ENCODE results near the gene CNBP. TPM values are rescaled to one million over a fixed set of nuclear protein-coding genes. Genes with fewer than 3 reads are reported as not detected.
A peak's percentile ranks its signal among the peaks of the same experiment; 100 is the strongest.

The CNBP gene
- total RNA-seq, 1 experiment from 2014 or later = 351 TPM

DNA sequence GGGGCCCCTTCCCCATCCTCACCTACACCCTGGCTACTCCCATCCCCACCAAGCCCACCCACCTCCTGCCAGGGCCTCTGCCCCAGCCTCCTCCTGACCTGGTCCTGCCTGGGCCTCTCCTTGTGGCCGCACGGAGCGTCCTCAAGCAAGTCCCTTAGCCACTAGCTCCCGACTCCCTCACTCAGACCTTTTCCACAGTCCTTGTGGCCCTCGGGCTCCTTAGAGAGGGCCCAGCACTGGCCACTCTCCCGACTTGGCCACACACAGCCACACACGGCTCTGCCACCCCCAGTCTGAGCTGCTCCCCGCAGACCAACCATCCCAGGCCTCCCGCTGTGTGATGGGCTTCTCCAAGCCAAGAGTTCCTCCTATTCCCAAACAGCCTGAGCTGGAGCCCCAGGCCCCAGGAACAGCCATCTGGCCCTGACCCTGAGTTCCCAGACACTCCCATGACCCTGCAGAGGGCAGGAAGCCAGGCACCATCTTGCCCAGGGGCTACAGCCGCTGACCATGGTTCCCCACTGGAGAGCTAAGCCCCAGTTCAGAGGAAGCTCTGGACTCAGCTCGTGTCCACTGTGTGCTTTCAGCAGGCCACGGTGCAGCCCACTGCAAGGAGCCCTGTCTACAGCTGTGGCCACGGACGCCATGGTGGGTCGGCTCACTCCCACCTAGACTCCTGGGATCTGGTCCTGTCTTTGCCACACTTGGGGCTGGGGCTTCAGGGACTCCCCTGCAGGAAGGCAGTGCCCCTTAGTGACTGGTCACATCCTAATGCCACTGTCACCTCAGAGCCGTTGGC lies 55.1 kb downstream of the CNBP start:
- DNase-seq = no peak
- H3K36me3 ChIP-seq (replicated peaks; ENCODE audit: control insufficient read depth, insufficient read depth, low read length) = peaks cover 19% of the 10 kb centered on the region
- H3K27me3 ChIP-seq (ENCODE audit: control insufficient read depth, insufficient read depth, low read length) = no peaks in the 10 kb centered on the region
- no peak overlapping the region for H3K4me3 ChIP-seq (ENCODE audit: insufficient read depth, low read depth, low read length)

DNA sequence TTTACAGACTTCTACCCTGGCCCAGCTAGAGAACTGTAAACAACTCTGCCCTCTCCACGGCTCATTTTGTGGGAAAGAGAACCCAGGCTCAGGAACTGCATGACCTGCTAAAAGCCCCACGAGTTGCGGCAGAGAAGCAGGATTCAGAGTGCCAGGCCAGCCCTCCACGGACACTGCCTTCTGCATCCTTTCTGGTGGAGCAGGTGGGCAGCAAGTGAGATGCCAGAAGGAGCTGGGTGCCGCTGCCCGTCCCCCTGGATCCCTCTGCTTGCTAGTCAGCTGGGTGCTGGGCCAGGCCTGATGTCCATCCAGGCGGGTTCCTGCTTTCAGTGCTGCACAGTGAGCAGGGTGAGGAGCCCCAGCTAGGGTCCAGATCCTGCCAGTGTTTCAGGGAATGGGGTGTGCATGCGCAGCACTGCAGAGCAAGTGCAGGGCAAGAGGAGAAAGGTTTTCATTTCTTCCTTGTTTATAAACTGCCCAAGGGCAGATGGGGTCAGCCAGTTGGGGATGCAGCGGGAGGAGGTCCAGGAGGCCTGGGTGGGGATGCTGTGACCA lies 56.9 kb downstream of the CNBP start:
- no peak for DNase-seq
- Histone ChIP-seq H3K36me3 (replicated peaks; ENCODE audit: control insufficient read depth, insufficient read depth, low read length) (peaks cover 16% of the 10 kb centered on the region), H3K27me3 (ENCODE audit: control insufficient read depth, insufficient read depth, low read length) (no peaks in the 10 kb centered on the region), H3K4me3 (ENCODE audit: insufficient read depth, low read depth, low read length) (no peak overlapping the region)

DNA sequence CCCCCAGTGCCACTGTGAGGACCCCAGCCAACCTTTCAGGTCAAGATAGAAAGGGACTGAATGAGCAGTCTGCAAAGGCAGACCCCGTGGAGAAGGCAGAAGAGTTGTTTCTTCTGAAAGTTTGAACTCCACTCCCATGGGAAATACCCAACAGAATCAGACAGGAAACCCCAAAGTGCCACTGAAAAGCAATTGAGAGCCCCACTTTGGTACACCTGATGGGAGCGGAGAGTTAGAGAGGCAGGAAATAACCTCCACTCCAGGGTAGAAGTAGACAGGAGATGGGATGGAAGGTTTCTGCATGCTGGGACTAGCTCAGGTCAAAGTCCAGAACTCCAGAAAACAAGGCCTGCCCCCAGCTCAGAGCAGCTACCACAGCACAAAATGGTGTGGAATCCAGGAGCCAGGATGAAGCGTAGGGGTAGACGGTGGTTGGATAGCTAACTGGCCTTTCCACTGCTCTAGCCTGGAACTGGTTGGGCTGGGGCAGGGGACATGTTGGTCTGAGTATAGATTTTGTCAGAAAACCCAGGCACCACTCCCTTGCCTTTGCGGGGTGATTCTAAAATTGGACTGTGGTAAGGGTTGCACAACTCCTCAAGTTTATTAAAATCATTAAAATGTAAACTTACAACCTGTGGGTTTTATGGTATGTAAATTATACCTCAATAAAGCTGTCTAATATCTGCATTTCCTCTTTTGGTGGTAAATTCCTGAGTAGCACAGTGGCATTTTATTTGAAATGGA lies 60.2 kb downstream of the CNBP start:
- H3K4me3 ChIP-seq (ENCODE audit: insufficient read depth, low read depth, low read length) = no peak overlapping the region
- H3K36me3 ChIP-seq (replicated peaks; ENCODE audit: control insufficient read depth, insufficient read depth, low read length) = no peaks in the 10 kb centered on the region
- no peaks in the 10 kb centered on the region for H3K27me3 ChIP-seq (ENCODE audit: control insufficient read depth, insufficient read depth, low read length)
- DNase-seq = no peak

DNA sequence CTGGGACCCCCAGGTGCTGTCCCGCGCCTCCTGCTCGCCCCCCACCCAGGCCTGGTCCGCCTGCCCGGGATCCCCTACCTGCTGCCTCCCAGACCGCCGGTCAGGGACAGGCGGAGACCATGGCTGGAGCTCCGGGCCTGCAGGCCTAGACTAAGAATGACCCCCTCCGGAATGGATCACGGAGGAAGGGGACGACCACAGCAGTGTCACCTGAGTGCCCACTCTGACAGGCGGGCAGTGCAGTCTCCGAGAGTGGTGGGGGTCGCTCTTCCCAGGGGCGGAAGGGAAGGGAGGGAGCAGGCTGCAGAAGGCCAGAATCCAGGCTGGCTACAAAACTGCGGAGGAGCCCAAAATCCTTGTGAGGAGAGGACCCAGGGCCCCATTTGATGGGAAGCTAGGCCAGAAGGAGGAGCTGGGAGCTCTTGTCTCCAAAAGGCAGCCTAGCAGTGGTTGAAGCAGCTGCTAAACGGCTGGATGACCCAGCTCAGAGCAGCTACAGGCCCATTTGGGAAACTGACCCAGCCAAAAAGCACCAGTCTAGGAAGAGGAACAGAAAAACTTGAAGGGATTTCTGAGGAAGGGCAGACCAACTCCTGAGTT lies 61.2 kb downstream of the CNBP start:
- H3K27me3 ChIP-seq (ENCODE audit: control insufficient read depth, insufficient read depth, low read length) = no peaks in the 10 kb centered on the region
- peak overlapping the region; percentile 59 for H3K4me3 ChIP-seq (ENCODE audit: insufficient read depth, low read depth, low read length)
- H3K36me3 ChIP-seq (replicated peaks; ENCODE audit: control insufficient read depth, insufficient read depth, low read length) = peaks cover 4% of the 10 kb centered on the region; the same call in 1 of the 2 replicates
- no peak for DNase-seq

DNA sequence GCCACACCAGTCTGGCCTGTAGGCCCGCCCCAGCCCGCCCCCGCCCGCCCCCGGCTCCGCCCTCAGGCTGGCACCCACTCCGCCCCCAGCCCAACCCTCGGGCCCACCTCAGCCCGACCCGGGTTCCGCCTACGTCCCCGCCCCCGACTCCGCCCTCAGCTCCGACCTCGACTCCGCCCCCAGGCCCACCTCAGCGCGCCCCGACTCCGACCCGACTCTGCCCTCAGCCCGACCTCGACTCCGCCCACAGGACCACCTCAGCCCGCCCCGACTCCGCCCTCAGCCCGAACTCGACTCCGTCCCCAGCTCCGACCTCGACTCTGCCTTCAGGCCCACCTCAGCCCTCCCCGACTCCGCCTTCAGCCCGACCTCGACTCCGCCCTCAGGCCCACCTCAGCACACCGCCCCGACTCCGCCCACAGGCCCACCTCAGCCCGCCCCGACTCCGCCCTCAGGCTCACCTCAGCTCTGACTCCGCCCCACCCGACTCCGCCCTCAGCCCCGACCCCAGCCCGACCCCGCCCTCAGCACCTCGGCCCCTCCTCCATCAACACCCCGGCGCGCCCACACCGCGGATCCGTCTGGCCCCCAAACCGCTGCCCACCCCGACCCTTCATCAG lies 61.8 kb downstream of the CNBP start, which contains the start of gene RAB43:
TSS of gene RAB43 (minus strand) at position 13 of the 620 bp plus-strand sequence. CDS start 315 bp downstream, outside the sequence.
- H3K4me3 ChIP-seq (ENCODE audit: insufficient read depth, low read depth, low read length) = peak within 1 kb of the TSS; percentile 78
- DNase-seq = peak; percentile 100
- no peaks in the 10 kb centered on the region for H3K27me3 ChIP-seq (ENCODE audit: control insufficient read depth, insufficient read depth, low read length)
- H3K36me3 ChIP-seq (replicated peaks; ENCODE audit: control insufficient read depth, insufficient read depth, low read length) = peaks cover 4% of the 10 kb centered on the region; the same call in 1 of the 2 replicates

DNA sequence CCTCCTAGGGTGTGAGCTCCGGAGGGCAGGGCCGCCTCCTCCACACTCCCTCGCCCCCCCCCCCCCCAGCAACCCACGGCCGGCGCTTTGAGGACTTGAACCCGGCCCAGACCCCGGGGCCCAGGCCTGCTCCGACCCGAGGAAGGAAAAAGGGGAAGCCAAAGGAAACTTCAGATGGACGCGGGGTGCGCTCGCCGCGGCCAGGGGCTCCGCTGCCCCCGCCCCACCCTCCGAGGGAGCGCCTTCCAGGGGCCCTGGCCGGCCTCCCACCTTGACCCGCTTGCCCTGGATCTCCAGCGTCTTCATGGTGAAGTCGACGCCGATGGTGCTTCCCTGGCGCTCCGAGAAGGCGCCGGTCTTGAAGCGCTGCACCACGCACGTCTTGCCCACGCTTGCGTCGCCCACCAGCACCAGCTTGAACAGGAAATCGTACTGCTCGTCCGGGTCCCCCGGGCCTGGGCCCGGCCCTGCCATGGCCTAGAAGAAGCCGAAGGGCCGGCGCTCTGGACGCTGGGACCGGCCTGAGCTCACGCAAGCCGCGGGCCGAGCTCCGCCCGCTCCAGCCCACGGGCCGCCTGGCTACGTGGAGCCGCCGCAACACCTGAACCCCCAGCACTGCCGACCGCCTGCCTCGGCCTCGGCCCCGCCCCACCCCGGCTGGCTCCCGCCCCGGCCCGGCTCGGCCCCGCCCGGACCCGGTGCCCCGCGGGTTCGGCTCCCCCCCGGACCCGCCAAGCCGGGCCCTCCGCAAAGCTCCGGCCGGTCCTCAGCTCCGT lies 62.5 kb downstream of the CNBP start:
- DNase-seq = peak; percentile 79
- peaks cover 4% of the 10 kb centered on the region; the same call in 1 of the 2 replicates for H3K36me3 ChIP-seq (replicated peaks; ENCODE audit: control insufficient read depth, insufficient read depth, low read length)
- H3K4me3 ChIP-seq (ENCODE audit: insufficient read depth, low read depth, low read length) = peak overlapping the region; percentile 78
- no peaks in the 10 kb centered on the region for H3K27me3 ChIP-seq (ENCODE audit: control insufficient read depth, insufficient read depth, low read length)

DNA sequence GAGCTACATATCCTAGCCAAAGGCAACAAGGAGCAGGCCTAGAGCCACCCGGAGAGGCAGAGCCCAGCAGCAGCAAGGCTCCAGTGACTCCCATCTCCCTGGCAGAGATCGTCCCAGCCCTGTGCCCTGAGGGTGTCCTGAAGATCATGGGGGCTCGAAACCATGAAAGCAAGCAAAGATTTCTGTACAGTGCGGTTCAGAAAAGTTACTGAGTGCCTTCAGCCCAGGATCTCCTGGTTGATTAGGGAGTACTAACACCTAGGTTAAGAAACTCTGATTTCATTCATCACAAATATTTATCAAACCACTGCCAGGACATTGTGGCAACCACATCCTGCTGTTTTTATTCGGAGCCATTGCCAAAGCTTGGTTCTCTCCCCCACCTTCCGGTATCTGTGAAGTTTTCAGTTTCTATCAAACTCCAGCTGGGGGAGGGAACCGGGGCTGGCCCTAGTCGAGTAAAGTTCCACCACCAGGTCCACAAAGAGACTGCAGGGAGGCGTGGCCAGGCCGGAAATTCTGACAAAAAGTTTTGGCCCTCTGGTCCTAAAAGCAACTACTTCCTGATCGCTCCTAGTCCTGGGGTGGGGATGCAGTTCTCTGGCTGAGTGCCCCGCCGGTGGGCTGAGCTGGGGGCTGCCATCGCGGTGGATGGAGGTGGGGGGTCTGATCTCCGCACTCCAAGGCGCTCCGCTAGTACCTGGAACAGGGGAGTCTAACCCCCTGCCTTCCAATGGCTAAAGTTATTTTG lies 63.3 kb downstream of the CNBP start:
- no peaks in the 10 kb centered on the region for H3K27me3 ChIP-seq (ENCODE audit: control insufficient read depth, insufficient read depth, low read length)
- peak; percentile 87 for DNase-seq
- H3K36me3 ChIP-seq (replicated peaks; ENCODE audit: control insufficient read depth, insufficient read depth, low read length) = peaks cover 4% of the 10 kb centered on the region; the same call in 1 of the 2 replicates
- peak overlapping the region; percentile 78 for H3K4me3 ChIP-seq (ENCODE audit: insufficient read depth, low read depth, low read length)

DNA sequence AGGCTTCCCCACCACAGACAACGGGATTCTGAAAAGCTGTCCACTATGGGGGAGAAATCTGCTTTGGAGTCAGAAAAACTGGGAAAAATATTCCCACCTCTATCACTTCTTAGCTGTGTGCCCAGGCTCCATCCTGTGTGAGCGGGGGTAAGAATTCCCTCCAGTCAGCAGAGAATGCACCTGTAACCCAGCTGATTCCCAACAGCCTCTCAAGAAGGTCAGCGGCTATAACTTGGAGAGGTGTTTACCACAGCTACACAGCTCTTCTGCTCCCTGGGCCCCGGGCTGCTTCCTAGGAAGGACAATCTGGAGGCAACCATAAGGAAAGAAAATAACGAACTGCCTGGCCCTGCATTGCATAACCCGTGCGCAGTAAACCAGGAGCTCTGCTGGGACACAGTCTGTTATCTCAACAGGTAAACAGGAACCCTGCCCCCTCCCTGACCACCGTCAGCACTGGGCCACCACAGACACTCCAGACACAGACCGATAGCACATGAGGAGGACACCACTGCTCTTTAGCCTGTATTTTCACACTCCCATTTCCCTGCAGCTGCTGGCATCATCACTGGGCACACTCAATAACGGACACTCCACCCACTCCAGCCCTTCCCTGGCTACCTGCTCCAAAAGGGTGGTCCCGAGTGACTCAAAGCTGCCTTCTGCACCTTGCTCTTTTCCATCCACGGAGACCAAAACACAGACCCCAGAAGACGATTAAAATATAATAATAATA lies 64.2 kb downstream of the CNBP start:
- Histone ChIP-seq H3K36me3 (replicated peaks; ENCODE audit: control insufficient read depth, insufficient read depth, low read length) (peaks cover 4% of the 10 kb centered on the region; the same call in 1 of the 2 replicates), H3K4me3 (ENCODE audit: insufficient read depth, low read depth, low read length) (peak overlapping the region; percentile 78), H3K27me3 (ENCODE audit: control insufficient read depth, insufficient read depth, low read length) (no peaks in the 10 kb centered on the region)
- no peak for DNase-seq

DNA sequence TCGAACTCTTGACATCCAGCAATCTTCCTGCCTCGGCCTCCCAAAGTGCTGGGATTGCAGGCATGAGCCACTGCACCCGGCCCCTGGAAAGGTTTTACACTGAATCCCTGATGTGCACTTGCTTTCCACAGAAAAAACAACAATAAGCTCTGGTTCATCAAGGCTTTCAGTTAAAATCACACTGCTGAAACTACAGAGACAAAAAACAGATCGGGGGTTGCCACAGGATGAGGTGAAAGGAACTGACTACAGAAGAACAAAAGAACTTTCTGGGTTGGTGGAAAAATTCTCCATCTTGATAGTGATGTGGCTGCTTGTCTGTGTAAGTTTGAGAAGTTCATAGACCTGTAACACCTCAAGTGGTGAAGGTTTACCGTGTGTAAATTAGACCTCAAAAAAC lies 65.0 kb downstream of the CNBP start:
- DNase-seq = no peak
- no peak overlapping the region for H3K4me3 ChIP-seq (ENCODE audit: insufficient read depth, low read depth, low read length)
- H3K36me3 ChIP-seq (replicated peaks; ENCODE audit: control insufficient read depth, insufficient read depth, low read length) = peaks cover 4% of the 10 kb centered on the region; the same call in 1 of the 2 replicates
- no peaks in the 10 kb centered on the region for H3K27me3 ChIP-seq (ENCODE audit: control insufficient read depth, insufficient read depth, low read length)

Other genes starting within 250 kb of the CNBP start
- 0.87 and 1.7 TPM in 2 replicates for gene CFAP92, start 189.8 kb downstream of the CNBP start, total RNA-seq (2014; rRNA removed; shearing (Covaris generic))
- gene EFCC1, start 182.6 kb downstream of the CNBP start, total RNA-seq (2014; rRNA removed; shearing (Covaris generic)) = 0.21 and 0.81 TPM in 2 replicates
- gene GP9, start 123.1 kb downstream of the CNBP start, total RNA-seq (2014; rRNA removed; shearing (Covaris generic)) = not detected in 2 replicates
- gene RAB43, start 62.1 kb downstream of the CNBP start, total RNA-seq (2014; rRNA removed; shearing (Covaris generic)) = 31.9 and 39.4 TPM in 2 replicates
- gene ISY1, start 22.8 kb downstream of the CNBP start, total RNA-seq (2014; rRNA removed; shearing (Covaris generic)) = 24.1 and 26.2 TPM in 2 replicates
- 138 TPM in 2 replicates for gene COPG1, start 65.7 kb upstream of the CNBP start, total RNA-seq (2014; rRNA removed; shearing (Covaris generic))
- 28.1 and 32.0 TPM in 2 replicates for gene HMCES, start 95.0 kb upstream of the CNBP start, total RNA-seq (2014; rRNA removed; shearing (Covaris generic))
- gene EFCAB12, start 244.7 kb upstream of the CNBP start, total RNA-seq (2014; rRNA removed; shearing (Covaris generic)) = 0.10 and 0.44 TPM in 2 replicates